Activated T-helper 1 cell treated with anti-CD3 and anti-CD28 coated beads, Interleukin-2, amount 50 U/mL, for 16 hours (primary cell): ENCODE measurements around the gene GIT1.
"Not testable (repeated sequence)": the region's sequence is repeated elsewhere in the genome, so short reads cannot be mapped to it uniquely, and the experiment has no call there.

Experiments used
- DNase-seq, 2 donors: peaks; one replicate each; pipeline ENCODE4 v3.0.0-alpha.2; 2020; ENCODE audit warnings: low read depth in 1 of 2, low spot score in 1 of 2

GIT1 gene

GRCh38 chr17:29567554-29568330 lies 21.7 kb downstream of the GIT1 start:
- DNase-seq: peak; percentile 57 to 63

GRCh38 chr17:29567304-29567553 lies 22.2 kb downstream of the GIT1 start:
- DNase-seq: no peak

- DNase-seq: peak in 1 of 2 donors; percentile 43
Observed at GRCh38 chr17:29566473-29567303, 22.8 kb downstream of the GIT1 start, which contains the start of gene ABHD15. Gene ABHD15 (minus strand): TSS chr17:29567037. CDS start chr17:29566966, 71 bp downstream.

GRCh38 chr17:29565643-29566472 lies 23.6 kb downstream of the GIT1 start:
- DNase-seq: peak; percentile 36 to 45

GRCh38 chr17:29563816-29564215 lies 25.6 kb downstream of the GIT1 start:
- no peak for DNase-seq

- no peak for DNase-seq
Observed at GRCh38 chr17:29562615-29563014, 26.8 kb downstream of the GIT1 start.

- DNase-seq: no peak
Observed at GRCh38 chr17:29561554-29562517, 27.6 kb downstream of the GIT1 start.

GRCh38 chr17:29560316-29560715 lies 29.1 kb downstream of the GIT1 start:
- no peak for DNase-seq

GRCh38 chr17:29559640-29560039 lies 29.8 kb downstream of the GIT1 start:
- no peak for DNase-seq

- DNase-seq: not testable (repeated sequence)
Observed at GRCh38 chr17:29558139-29558538, 31.3 kb downstream of the GIT1 start.

GRCh38 chr17:29557739-29558116 lies 31.7 kb downstream of the GIT1 start:
- DNase-seq: no peak

- no peak for DNase-seq
Observed at GRCh38 chr17:29557085-29557738, 32.2 kb downstream of the GIT1 start.

GRCh38 chr17:29555840-29556239 lies 33.6 kb downstream of the GIT1 start:
- DNase-seq: no peak

GRCh38 chr17:29549177-29549923 lies 40.1 kb downstream of the GIT1 start:
- no peak for DNase-seq

GRCh38 chr17:29546830-29547229 lies 42.6 kb downstream of the GIT1 start:
- no peak for DNase-seq

- no peak for DNase-seq
Observed at GRCh38 chr17:29546085-29546484, 43.4 kb downstream of the GIT1 start.

GRCh38 chr17:29544066-29544465 lies 45.4 kb downstream of the GIT1 start:
- DNase-seq: no peak

- no peak for DNase-seq
Observed at GRCh38 chr17:29533976-29534375, 55.5 kb downstream of the GIT1 start.

GRCh38 chr17:29526322-29526721 lies 63.1 kb downstream of the GIT1 start:
- DNase-seq: no peak
